ENCODE measurements around the gene SGCE.
"Not testable (repeated sequence)": the region's sequence is repeated elsewhere in the genome, so short reads cannot be mapped to it uniquely, and the experiment has no call there.

Gene SGCE

GRCh38 chr7:94655848-94656657 lies at the start of gene SGCE:
SGCE (minus strand) TSS chr7:94656133; CDS start chr7:94656098, 35 bp downstream.
- Histone ChIP-seq H2AFZ (peak within 1 kb of the TSS; percentile 77), H3K4me1 (peaks cover 4% of the 10 kb centered on the region), H3K27me3 (ENCODE audit: control insufficient read depth, insufficient read depth, low read length) (no peaks in the 10 kb centered on the region), H3K4me2 (ENCODE audit: low read length) (peak within 1 kb of the TSS; percentile 71), H3K4me3 (ENCODE audit: low read depth, low read length) (peak within 1 kb of the TSS; percentile 51), H3K79me2 (no peaks in the 10 kb centered on the region), H3K9ac (no peak within 1 kb of the TSS), H3K9me3 (ENCODE audit: control insufficient read depth, low read length) (no peaks in the 10 kb centered on the region), H3K27ac (peak within 1 kb of the TSS; percentile 52), H3K36me3 (ENCODE audit: control insufficient read depth, insufficient read depth, low read length) (no peaks in the 10 kb centered on the region)
- peak; percentile 19 for TF ChIP-seq CTCF (IDR thresholded peaks at IDR 0.05)

GRCh38 chr7:94705155-94706021 lies 49.5 kb upstream of the SGCE start:
- not testable (repeated sequence) for H3K4me2 ChIP-seq (ENCODE audit: low read length); H2AFZ ChIP-seq; H3K79me2 ChIP-seq; H3K4me1 ChIP-seq; H3K27ac ChIP-seq; H3K4me3 ChIP-seq (ENCODE audit: low read depth, low read length); H3K36me3 ChIP-seq (ENCODE audit: control insufficient read depth, insufficient read depth, low read length); H3K9ac ChIP-seq; H3K27me3 ChIP-seq (ENCODE audit: control insufficient read depth, insufficient read depth, low read length); H3K9me3 ChIP-seq (ENCODE audit: control insufficient read depth, low read length)

DNA sequence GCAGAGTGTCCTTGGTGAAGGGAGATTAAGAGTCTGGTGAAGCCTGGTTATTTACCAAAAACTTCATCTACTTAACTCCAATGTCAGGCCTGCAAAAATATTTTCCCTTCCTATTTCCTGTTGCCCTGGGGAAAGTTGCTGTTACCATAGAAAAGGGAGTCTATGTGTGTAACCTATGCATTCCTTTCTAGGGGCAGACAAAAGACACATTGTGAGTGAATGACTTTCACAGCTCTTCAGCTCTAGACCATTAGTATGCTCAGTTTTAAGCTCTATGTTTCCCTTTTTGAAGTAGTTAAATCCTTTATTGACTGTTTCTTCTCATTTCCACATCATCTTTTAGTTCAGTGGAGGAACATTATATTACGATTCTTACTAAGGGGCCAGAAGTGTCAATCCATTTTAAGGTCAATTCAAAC lies 45.6 kb upstream of the SGCE start:
- no peaks in the 10 kb centered on the region for H3K9me3 ChIP-seq (ENCODE audit: control insufficient read depth, low read length)
- H3K4me1 ChIP-seq: no peaks in the 10 kb centered on the region
- TF ChIP-seq CTCF (IDR thresholded peaks at IDR 0.05): no peak
- H3K27me3 ChIP-seq (ENCODE audit: control insufficient read depth, insufficient read depth, low read length): no peaks in the 10 kb centered on the region
- no peaks in the 10 kb centered on the region for H3K36me3 ChIP-seq (ENCODE audit: control insufficient read depth, insufficient read depth, low read length)
- no peak overlapping the region for H3K27ac ChIP-seq
- H3K4me2 ChIP-seq (ENCODE audit: low read length): no peak overlapping the region
- no peak overlapping the region for H2AFZ ChIP-seq
- no peaks in the 10 kb centered on the region for H3K79me2 ChIP-seq
- no peak overlapping the region for H3K9ac ChIP-seq
- H3K4me3 ChIP-seq (ENCODE audit: low read depth, low read length): no peak overlapping the region

- Histone ChIP-seq H3K4me2 (ENCODE audit: low read length) (no peak overlapping the region), H2AFZ (no peak overlapping the region), H3K27me3 (ENCODE audit: control insufficient read depth, insufficient read depth, low read length) (no peaks in the 10 kb centered on the region), H3K9me3 (ENCODE audit: control insufficient read depth, low read length) (no peaks in the 10 kb centered on the region), H3K4me1 (no peaks in the 10 kb centered on the region), H3K4me3 (ENCODE audit: low read depth, low read length) (no peak overlapping the region), H3K79me2 (no peaks in the 10 kb centered on the region), H3K9ac (no peak overlapping the region), H3K27ac (no peak overlapping the region), H3K36me3 (ENCODE audit: control insufficient read depth, insufficient read depth, low read length) (no peaks in the 10 kb centered on the region)
- no peak for TF ChIP-seq CTCF (IDR thresholded peaks at IDR 0.05)
Observed at GRCh38 chr7:94700926-94701554, 45.1 kb upstream of the SGCE start.

GRCh38 chr7:94698275-94698674 lies 42.3 kb upstream of the SGCE start:
- Histone ChIP-seq H3K4me2 (ENCODE audit: low read length) (no peak overlapping the region), H3K36me3 (ENCODE audit: control insufficient read depth, insufficient read depth, low read length) (no peaks in the 10 kb centered on the region), H3K27me3 (ENCODE audit: control insufficient read depth, insufficient read depth, low read length) (no peaks in the 10 kb centered on the region), H3K79me2 (no peaks in the 10 kb centered on the region), H3K27ac (no peak overlapping the region), H3K4me3 (ENCODE audit: low read depth, low read length) (no peak overlapping the region), H3K9me3 (ENCODE audit: control insufficient read depth, low read length) (no peaks in the 10 kb centered on the region), H2AFZ (no peak overlapping the region), H3K9ac (no peak overlapping the region), H3K4me1 (no peaks in the 10 kb centered on the region)
- TF ChIP-seq CTCF (IDR thresholded peaks at IDR 0.05): no peak

Measured in parathyroid adenoma (tissue), 2 donors.